ENCODE results near the gene GPR149. TPM values are rescaled to one million over a fixed set of nuclear protein-coding genes. Genes with fewer than 3 reads are reported as not detected.

The GPR149 gene
- total RNA-seq, 4 donors from 2014 or later = 0.26 TPM; not detected in 3

- intact Hi-C loops (cut with DNase I; ENCODE audit: low total_unique reads) = no loop called here
- DNase-seq (ENCODE audit: low spot score in 2 of 2) = no peak
- H3K4me3 ChIP-seq (ENCODE audit: low read depth, poor library complexity, severe bottlenecking) = no peak overlapping the region
- no peak for TF ChIP-seq POLR2A (IDR thresholded peaks at IDR 0.05)
- TF ChIP-seq CTCF (IDR thresholded peaks at IDR 0.05) = no peak
Measured at GRCh38 chr3:154364849-154365248, 65.1 kb downstream of the GPR149 start.

- no peak overlapping the region for H3K4me3 ChIP-seq (ENCODE audit: low read depth, poor library complexity, severe bottlenecking)
- WGBS, 2 donors = 56 to 57% methylated on average over 1 of the region's 1 CpG
- no peak for TF ChIP-seq POLR2A (IDR thresholded peaks at IDR 0.05)
- TF ChIP-seq CTCF (IDR thresholded peaks at IDR 0.05) = no peak
- intact Hi-C loops (cut with DNase I; ENCODE audit: low total_unique reads) = no loop called here
- no peak for DNase-seq (ENCODE audit: low spot score in 2 of 2)
Measured at GRCh38 chr3:154361099-154361498, 68.9 kb downstream of the GPR149 start.

GRCh38 chr3:154356009-154356408 lies 74.0 kb downstream of the GPR149 start:
- WGBS, 2 donors = 19 to 42% methylated on average over 1 of the region's 1 CpG
- TF ChIP-seq CTCF (IDR thresholded peaks at IDR 0.05) (no peak), POLR2A (IDR thresholded peaks at IDR 0.05) (no peak)
- H3K4me3 ChIP-seq (ENCODE audit: low read depth, poor library complexity, severe bottlenecking) = no peak overlapping the region
- intact Hi-C loops (cut with DNase I; ENCODE audit: low total_unique reads) = no loop called here
- no peak for DNase-seq (ENCODE audit: low spot score in 2 of 2)

- TF ChIP-seq CTCF (IDR thresholded peaks at IDR 0.05) (no peak), POLR2A (IDR thresholded peaks at IDR 0.05) (no peak)
- H3K4me3 ChIP-seq (ENCODE audit: low read depth, poor library complexity, severe bottlenecking) = no peak overlapping the region
- DNase-seq (ENCODE audit: low spot score in 2 of 2) = no peak
- WGBS, 2 donors = 54 to 61% methylated on average over 2 of the region's 2 CpGs
- intact Hi-C loops (cut with DNase I; ENCODE audit: low total_unique reads) = no loop called here
Measured at GRCh38 chr3:154349223-154349622, 80.8 kb downstream of the GPR149 start.

- H3K4me3 ChIP-seq (ENCODE audit: low read depth, poor library complexity, severe bottlenecking) = no peak overlapping the region
- no peak for TF ChIP-seq POLR2A (IDR thresholded peaks at IDR 0.05)
- no peak for TF ChIP-seq CTCF (IDR thresholded peaks at IDR 0.05)
- DNase-seq (ENCODE audit: low spot score in 2 of 2) = no peak
- 82 to 83% methylated on average over 2 of the region's 2 CpGs for WGBS, 2 donors
- intact Hi-C loops (cut with DNase I; ENCODE audit: low total_unique reads) = no loop called here
Measured at GRCh38 chr3:154345422-154346122, 84.4 kb downstream of the GPR149 start.

- TF ChIP-seq CTCF (IDR thresholded peaks at IDR 0.05) = no peak
- no peak for TF ChIP-seq POLR2A (IDR thresholded peaks at IDR 0.05)
- intact Hi-C loops (cut with DNase I; ENCODE audit: low total_unique reads) = no loop called here
- DNase-seq (ENCODE audit: low spot score in 2 of 2) = no peak
- no peak overlapping the region for H3K4me3 ChIP-seq (ENCODE audit: low read depth, poor library complexity, severe bottlenecking)
- 79 to 81% methylated on average over 4 of the region's 4 CpGs for WGBS, 2 donors
Measured at GRCh38 chr3:154338570-154338969, 91.4 kb downstream of the GPR149 start.
